Transverse colon (tissue), 4 donors: Measurements from ENCODE around the gene FBXL17. TPM values are rescaled to one million over a fixed set of nuclear protein-coding genes. Genes with fewer than 3 reads are reported as not detected.

Experiments used
- DNase-seq: peaks from one replicate; pipeline ENCODE4 v3.0.0-alpha.2; 2019
- H3K27ac ChIP-seq, 4 donors: fragments of 200-600 bp; sonication (generic); 2 replicates each; pipeline ENCODE4 v1.5.1; 2016 to 2018; ENCODE audit warnings: inconsistent platforms in 4 of 4
- H3K27me3 ChIP-seq: fragments of 200-600 bp; sonication (generic); 2 replicates; pipeline ENCODE4 v1.5.1; 2017; ENCODE audit warnings: inconsistent platforms
- H3K36me3 ChIP-seq, 4 donors: fragments of 200-600 bp; sonication (generic); 2 replicates each; pipeline ENCODE4 v1.5.1; 2017 to 2019; ENCODE audit warnings: inconsistent platforms in 4 of 4
- H3K4me1 ChIP-seq, 4 donors: fragments of 200-600 bp; sonication (generic); 2 replicates each; pipeline ENCODE4 v1.5.1; 2017 to 2020; ENCODE audit warnings: inconsistent platforms in 4 of 4
- H3K4me3 ChIP-seq, 4 donors: fragments of 200-600 bp; sonication (generic); 1 replicate in 1 of 4; 2 replicates in 3 of 4; pipeline versions ENCODE4 v1.5.1 to v1.6.1; 2017 to 2019; ENCODE audit warnings: inconsistent platforms in 4 of 4
- H3K9me3 ChIP-seq, 2 donors: fragments of 200-600 bp; sonication (generic); 2 replicates each; pipeline ENCODE4 v1.5.1; 2017 to 2019; ENCODE audit warnings: inconsistent platforms in 2 of 2
- EP300 ChIP-seq: sonication (generic); formaldehyde crosslinking; IDR thresholded peaks from one replicate; pipeline ENCODE4 v1.6.1; 2017; ENCODE audit warnings: antibody characterized with exemption, low read depth
- POLR2A ChIP-seq: fragments of 450-650 bp; IDR thresholded peaks from one replicate; pipeline ENCODE4 v1.6.1; 2016; ENCODE audit warnings: antibody characterized with exemption, mild to moderate bottlenecking, moderate library complexity
- POLR2AphosphoS5 ChIP-seq, 3 donors: sonication (generic); formaldehyde crosslinking; IDR thresholded peaks; one replicate each; pipeline ENCODE4 v1.6.1; 2016; ENCODE audit warnings: antibody characterized with exemption in 3 of 3
- WGBS, 2 donors: methylation state at CpG; one replicate each; pipeline ENCODE4 v1.1.5; 2018; ENCODE audit warnings: low coverage in 1 of 2; 5-methylcytosine and 5-hydroxymethylcytosine counted together
- in situ Hi-C, 4 donors: fragments of 200-750 bp; cut with MboI; loops; one replicate each; pipeline versions ENCODE4 v1.15.0 to v1.15.1; 2017; ENCODE audit warnings: low sequenced_read_pairs in 3 of 4, low pct_ligation_motif_present in 1 of 4, low pct_unique_long_range_greater_than_20kb in 1 of 4
- intact Hi-C: fragments of 100-400 bp; cut with DNase I; formaldehyde crosslinking; loops from one replicate; pipeline ENCODE4 v1.15.1; 2023; ENCODE audit warnings: low total_unique reads
- total RNA-seq, 4 donors: library from RNA; depleted of rRNA; stranded (reverse); fragments of >200 nt; gene quantifications; one replicate each; pipeline ENCODE4 v1.1.0, GENCODE V29; 2016
- TF ChIP-seq, protein P1 (sequence below), 5 experiments: fragments of 200-600 bp in 3 of 5; fragments of 450-650 bp in 2 of 5; sonication (generic) in 3 of 5; IDR thresholded peaks; 1 replicate in 2 of 5; 2 replicates in 3 of 5; pipeline ENCODE4 v1.5.1; 2016 to 2017; ENCODE audit warnings: antibody characterized with exemption in 5 of 5, inconsistent platforms in 3 of 5, mild to moderate bottlenecking in 2 of 5, moderate library complexity in 1 of 5

The FBXL17 gene
- total RNA-seq, 4 donors from 2014 or later, result 17.7 to 99.5 (median 24.6) TPM

DNA sequence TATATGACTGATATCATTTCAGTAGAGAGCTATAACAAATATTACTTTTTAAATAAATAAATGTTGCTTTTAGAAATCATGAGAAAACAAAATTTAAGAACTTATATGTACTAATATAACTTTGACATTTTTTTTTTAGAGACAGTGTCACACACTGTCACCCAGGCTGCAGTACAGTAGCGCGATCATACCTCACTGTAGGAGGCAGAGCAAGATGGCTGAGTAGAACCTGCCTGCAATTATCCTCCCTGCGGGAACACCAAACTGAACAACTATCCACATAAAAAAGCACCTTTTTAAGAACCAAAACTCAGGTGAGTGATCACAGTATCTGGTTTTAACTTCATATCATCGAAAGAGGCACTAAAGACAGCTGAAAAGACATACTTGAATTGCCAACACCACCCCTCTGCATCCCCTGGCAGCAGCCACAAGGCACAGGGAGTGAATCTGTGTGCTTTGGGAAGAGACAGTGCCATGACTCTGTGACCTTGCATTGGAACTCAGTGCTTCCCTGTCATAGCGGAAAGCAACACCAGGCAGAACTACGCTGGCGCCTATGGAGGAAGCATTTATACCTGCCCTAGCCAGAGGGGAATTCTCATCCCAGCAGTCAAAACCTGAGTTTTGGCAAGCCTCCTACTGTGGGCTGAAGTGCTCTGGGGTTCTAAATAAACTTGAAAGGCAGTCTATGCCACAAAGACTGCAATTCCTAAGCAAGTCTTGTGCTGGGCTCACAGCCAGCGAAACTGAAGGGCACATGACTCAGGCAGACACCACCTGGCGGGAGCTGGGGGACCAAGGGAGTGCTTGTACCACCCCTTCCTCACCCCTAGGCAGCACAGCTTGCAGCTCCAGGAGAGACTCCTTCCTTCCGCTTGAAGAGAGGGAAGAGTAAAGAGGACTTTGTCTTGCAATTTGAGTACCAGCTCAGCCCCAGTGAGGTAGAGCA, 142.7 kb downstream of the FBXL17 start:
- Histone ChIP-seq H3K4me3 (no peak overlapping the region), H3K36me3 (no peaks in the 10 kb centered on the region), H3K27ac (no peak overlapping the region), H3K4me1 (no peaks in the 10 kb centered on the region), H3K9me3 (no peaks in the 10 kb centered on the region), H3K27me3 (no peaks in the 10 kb centered on the region)
- 94 to 100% methylated on average over 3 to 9 of the region's 10 CpGs for WGBS, 2 donors
- TF ChIP-seq, protein P1, sequence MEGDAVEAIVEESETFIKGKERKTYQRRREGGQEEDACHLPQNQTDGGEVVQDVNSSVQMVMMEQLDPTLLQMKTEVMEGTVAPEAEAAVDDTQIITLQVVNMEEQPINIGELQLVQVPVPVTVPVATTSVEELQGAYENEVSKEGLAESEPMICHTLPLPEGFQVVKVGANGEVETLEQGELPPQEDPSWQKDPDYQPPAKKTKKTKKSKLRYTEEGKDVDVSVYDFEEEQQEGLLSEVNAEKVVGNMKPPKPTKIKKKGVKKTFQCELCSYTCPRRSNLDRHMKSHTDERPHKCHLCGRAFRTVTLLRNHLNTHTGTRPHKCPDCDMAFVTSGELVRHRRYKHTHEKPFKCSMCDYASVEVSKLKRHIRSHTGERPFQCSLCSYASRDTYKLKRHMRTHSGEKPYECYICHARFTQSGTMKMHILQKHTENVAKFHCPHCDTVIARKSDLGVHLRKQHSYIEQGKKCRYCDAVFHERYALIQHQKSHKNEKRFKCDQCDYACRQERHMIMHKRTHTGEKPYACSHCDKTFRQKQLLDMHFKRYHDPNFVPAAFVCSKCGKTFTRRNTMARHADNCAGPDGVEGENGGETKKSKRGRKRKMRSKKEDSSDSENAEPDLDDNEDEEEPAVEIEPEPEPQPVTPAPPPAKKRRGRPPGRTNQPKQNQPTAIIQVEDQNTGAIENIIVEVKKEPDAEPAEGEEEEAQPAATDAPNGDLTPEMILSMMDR (IDR thresholded peaks at IDR 0.05), result no peak
- no peak for TF ChIP-seq POLR2A
- TF ChIP-seq EP300, result no peak
- TF ChIP-seq POLR2AphosphoS5 (IDR thresholded peaks at IDR 0.05), result no peak
- intact Hi-C loops, result no loop called here
- in situ Hi-C loops, result no loop called here
- DNase-seq, result no peak

DNA sequence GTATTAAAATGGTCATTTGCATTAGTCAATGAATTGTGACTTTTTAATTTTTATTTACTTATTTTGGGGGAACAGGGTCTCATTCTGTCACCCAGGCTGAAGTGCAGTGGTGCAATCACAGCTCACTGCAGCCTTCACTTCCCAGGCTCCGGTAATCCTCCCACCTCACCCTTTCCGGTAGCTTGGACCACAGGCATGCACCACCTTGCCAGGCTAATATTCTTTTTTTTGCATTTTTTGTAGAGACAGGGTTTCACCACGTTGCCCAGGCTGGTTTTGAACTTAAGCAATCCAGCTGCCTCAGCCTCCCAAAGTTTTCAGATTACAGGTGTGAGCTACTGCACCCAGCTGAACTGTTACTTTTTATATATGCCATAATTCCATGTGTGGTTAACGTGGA, 143.4 kb downstream of the FBXL17 start:
- Histone ChIP-seq H3K4me3 (no peak overlapping the region), H3K27ac (no peak overlapping the region), H3K36me3 (no peaks in the 10 kb centered on the region), H3K9me3 (no peaks in the 10 kb centered on the region), H3K27me3 (no peaks in the 10 kb centered on the region), H3K4me1 (no peaks in the 10 kb centered on the region)
- in situ Hi-C loops (no loop called here), intact Hi-C loops (no loop called here)
- WGBS, 2 donors, result 76 to 83% methylated on average over 4 of the region's 4 CpGs
- no peak for DNase-seq
- TF ChIP-seq, protein P1 (IDR thresholded peaks at IDR 0.05), result no peak
- no peak for TF ChIP-seq EP300
- TF ChIP-seq POLR2A, result no peak
- TF ChIP-seq POLR2AphosphoS5 (IDR thresholded peaks at IDR 0.05), result no peak

DNA sequence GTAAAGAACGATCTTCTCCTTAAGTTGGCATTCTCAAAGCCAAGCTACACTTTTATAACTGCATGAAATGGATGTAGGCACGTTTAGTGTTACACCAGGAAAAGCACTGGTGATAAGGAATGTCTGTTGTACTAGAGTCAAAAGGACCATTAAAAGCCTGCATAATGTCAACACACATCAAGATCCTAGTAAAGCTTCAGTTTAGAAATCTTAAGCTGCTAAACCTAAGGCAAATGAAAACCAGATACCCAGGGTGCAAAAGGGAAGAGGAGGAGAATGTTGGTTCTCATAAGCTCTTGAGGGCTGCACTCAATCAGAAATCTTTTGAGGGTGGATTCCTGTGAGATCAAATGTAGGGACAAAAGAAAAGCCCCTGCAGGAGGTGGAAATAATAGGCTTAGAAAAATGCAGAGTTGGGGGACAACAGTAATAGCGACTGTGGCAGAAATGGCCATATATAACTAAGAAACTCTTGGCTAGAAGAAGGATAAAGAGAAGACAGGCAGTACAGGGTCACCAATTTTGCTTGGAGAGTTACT, 148.2 kb downstream of the FBXL17 start:
- H3K27me3 ChIP-seq, result no peaks in the 10 kb centered on the region
- no peaks in the 10 kb centered on the region for H3K36me3 ChIP-seq
- 49 to 70% methylated on average over 2 to 3 of the region's 3 CpGs for WGBS, 2 donors
- H3K27ac ChIP-seq, result no peak overlapping the region
- H3K4me1 ChIP-seq, result no peaks in the 10 kb centered on the region
- in situ Hi-C loops (no loop called here), intact Hi-C loops (no loop called here)
- no peak for DNase-seq
- H3K4me3 ChIP-seq, result no peak overlapping the region
- TF ChIP-seq EP300 (no peak), POLR2AphosphoS5 (IDR thresholded peaks at IDR 0.05) (no peak), POLR2A (no peak)
- TF ChIP-seq, protein P1 (IDR thresholded peaks at IDR 0.05), result no peak
- H3K9me3 ChIP-seq, result no peaks in the 10 kb centered on the region

DNA sequence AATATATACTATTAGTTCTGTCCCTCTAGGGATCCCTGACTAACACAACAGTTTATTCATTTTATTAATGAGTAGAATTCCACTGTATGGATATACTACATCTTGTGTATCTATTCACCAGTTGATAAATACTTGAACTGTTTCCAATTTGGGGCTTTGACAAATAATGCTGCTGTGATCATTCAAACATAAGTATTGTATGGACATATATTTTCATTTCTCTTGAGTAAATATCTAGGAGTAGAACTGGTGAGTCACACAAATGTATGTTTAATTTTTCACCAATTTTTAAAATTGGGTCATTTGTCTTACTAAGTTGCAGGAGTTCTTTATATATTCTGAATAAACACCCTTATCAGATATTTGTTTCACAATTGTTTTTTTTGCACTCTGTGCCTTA, 149.1 kb downstream of the FBXL17 start:
- H3K36me3 ChIP-seq, result no peaks in the 10 kb centered on the region
- in situ Hi-C loops, result no loop called here

More for the DNA sequence above, 149.1 kb downstream of the FBXL17 start:
- no peaks in the 10 kb centered on the region for H3K4me1 ChIP-seq
- H3K27ac ChIP-seq, result no peak overlapping the region
- no peak overlapping the region for H3K4me3 ChIP-seq
- DNase-seq, result no peak
- no peaks in the 10 kb centered on the region for H3K27me3 ChIP-seq
- H3K9me3 ChIP-seq, result no peaks in the 10 kb centered on the region
- TF ChIP-seq EP300 (no peak), POLR2AphosphoS5 (IDR thresholded peaks at IDR 0.05) (no peak), POLR2A (no peak)
- TF ChIP-seq, protein P1 (IDR thresholded peaks at IDR 0.05), result no peak
- intact Hi-C loops, result no loop called here
